ENCODE data around the gene FOXL2. TPM values are rescaled to one million over a fixed set of nuclear protein-coding genes. Genes with fewer than 3 reads are reported as not detected.

FOXL2 gene
- total and polyA plus RNA-seq, 4 donors, result not detected

- no peak overlapping the region for H3K27ac ChIP-seq (ENCODE audit: low read depth in 1 of 2, low read length in 2 of 2)
- TF ChIP-seq, protein P1, sequence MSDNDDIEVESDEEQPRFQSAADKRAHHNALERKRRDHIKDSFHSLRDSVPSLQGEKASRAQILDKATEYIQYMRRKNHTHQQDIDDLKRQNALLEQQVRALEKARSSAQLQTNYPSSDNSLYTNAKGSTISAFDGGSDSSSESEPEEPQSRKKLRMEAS (IDR thresholded peaks at IDR 0.05), result no peak
- TF ChIP-seq REST (IDR thresholded peaks at IDR 0.05) (no peak), HNF4A (conservative IDR thresholded peaks at IDR 0.05) (no peak), HNF4G (IDR thresholded peaks at IDR 0.05) (no peak)
- no peak overlapping the region for H3K9ac ChIP-seq (ENCODE audit: low read depth in 1 of 2, low read length in 2 of 2)
- H3K9me3 ChIP-seq (ENCODE audit: control insufficient read depth in 4 of 4, low read length in 3 of 4), result no peaks in the 10 kb centered on the region
- H3K36me3 ChIP-seq (ENCODE audit: control insufficient read depth in 4 of 4, insufficient read depth in 3 of 4, low read depth in 1 of 4, low read length in 3 of 4), result no peaks in the 10 kb centered on the region
- peaks cover 1 to 11% (median 7%) of the 10 kb centered on the region in 4 donors for H3K4me1 ChIP-seq (ENCODE audit: control insufficient read depth in 4 of 4, insufficient read depth in 4 of 4, low read length in 3 of 4)
- 96% methylated on average over 3 of the region's 3 CpGs for WGBS
- no peaks in the 10 kb centered on the region for H3K27me3 ChIP-seq (ENCODE audit: control insufficient read depth in 4 of 4, insufficient read depth in 4 of 4, low read length in 3 of 4)
- DNase-seq (ENCODE audit: low spot score), result no peak
- no peak overlapping the region for H3K4me3 ChIP-seq (ENCODE audit: low read depth in 1 of 3, low read length in 3 of 3)
Measured at GRCh38 chr3:138913766-138914165, 33.2 kb downstream of the FOXL2 start.

GRCh38 chr3:138912237-138912636 lies 34.7 kb downstream of the FOXL2 start:
- Histone ChIP-seq H3K36me3 (ENCODE audit: control insufficient read depth in 4 of 4, insufficient read depth in 3 of 4, low read depth in 1 of 4, low read length in 3 of 4) (no peaks in the 10 kb centered on the region), H3K27me3 (ENCODE audit: control insufficient read depth in 4 of 4, insufficient read depth in 4 of 4, low read length in 3 of 4) (no peaks in the 10 kb centered on the region), H3K27ac (ENCODE audit: low read depth in 1 of 2, low read length in 2 of 2) (no peak overlapping the region), H3K4me3 (ENCODE audit: low read depth in 1 of 3, low read length in 3 of 3) (no peak overlapping the region), H3K9ac (ENCODE audit: low read depth in 1 of 2, low read length in 2 of 2) (no peak overlapping the region), H3K9me3 (ENCODE audit: control insufficient read depth in 4 of 4, low read length in 3 of 4) (no peaks in the 10 kb centered on the region), H3K4me1 (ENCODE audit: control insufficient read depth in 4 of 4, insufficient read depth in 4 of 4, low read length in 3 of 4) (peaks cover 1 to 11% (median 7%) of the 10 kb centered on the region in 4 donors)
- 93% methylated on average over 4 of the region's 4 CpGs for WGBS
- TF ChIP-seq HNF4A (conservative IDR thresholded peaks at IDR 0.05) (no peak), YY1 (IDR thresholded peaks at IDR 0.05) (no peak), ZBTB33 (IDR thresholded peaks at IDR 0.05) (no peak), EGR1 (IDR thresholded peaks at IDR 0.05; ENCODE audit: low read depth in 2 of 2) (no peak), SP1 (IDR thresholded peaks at IDR 0.05) (no peak), FOXA1 (IDR thresholded peaks at IDR 0.05) (no peak), RAD21 (IDR thresholded peaks at IDR 0.05) (no peak), NR2F2 (IDR thresholded peaks at IDR 0.05) (no peak), JUND (IDR thresholded peaks at IDR 0.05) (no peak)
- TF ChIP-seq, protein P1 (IDR thresholded peaks at IDR 0.05), result no peak
- DNase-seq (ENCODE audit: low spot score), result no peak

GRCh38 chr3:138911621-138912020 lies 35.3 kb downstream of the FOXL2 start:
- DNase-seq (ENCODE audit: low spot score), result no peak
- Histone ChIP-seq H3K27ac (ENCODE audit: low read depth in 1 of 2, low read length in 2 of 2) (no peak overlapping the region), H3K4me3 (ENCODE audit: low read depth in 1 of 3, low read length in 3 of 3) (no peak overlapping the region), H3K36me3 (ENCODE audit: control insufficient read depth in 4 of 4, insufficient read depth in 3 of 4, low read depth in 1 of 4, low read length in 3 of 4) (no peaks in the 10 kb centered on the region), H3K9ac (ENCODE audit: low read depth in 1 of 2, low read length in 2 of 2) (no peak overlapping the region), H3K27me3 (ENCODE audit: control insufficient read depth in 4 of 4, insufficient read depth in 4 of 4, low read length in 3 of 4) (no peaks in the 10 kb centered on the region), H3K9me3 (ENCODE audit: control insufficient read depth in 4 of 4, low read length in 3 of 4) (no peaks in the 10 kb centered on the region), H3K4me1 (ENCODE audit: control insufficient read depth in 4 of 4, insufficient read depth in 4 of 4, low read length in 3 of 4) (peaks cover 1 to 10% (median 6%) of the 10 kb centered on the region in 4 donors)
- WGBS, result 95% methylated on average over 1 of the region's 1 CpG
- no peak for TF ChIP-seq HNF4G (IDR thresholded peaks at IDR 0.05)
- TF ChIP-seq, protein P2, sequence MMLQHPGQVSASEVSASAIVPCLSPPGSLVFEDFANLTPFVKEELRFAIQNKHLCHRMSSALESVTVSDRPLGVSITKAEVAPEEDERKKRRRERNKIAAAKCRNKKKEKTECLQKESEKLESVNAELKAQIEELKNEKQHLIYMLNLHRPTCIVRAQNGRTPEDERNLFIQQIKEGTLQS (IDR thresholded peaks at IDR 0.05), result no peak

All from liver (tissue), 9 donors.